Thyroid gland (tissue), 4 donors: ENCODE results near the gene SLC35F3. TPM values are rescaled to one million over a fixed set of nuclear protein-coding genes. Genes with fewer than 3 reads are reported as not detected.
"Not testable (repeated sequence)": the region's sequence is repeated elsewhere in the genome, so short reads cannot be mapped to it uniquely, and the experiment has no call there.

Experiments
- DNase-seq, 2 donors: peaks; one replicate each; pipeline ENCODE4 v3.0.0-alpha.2; 2019
- H3K27ac ChIP-seq, 3 donors: fragments of 200-600 bp; sonication (generic); 1 replicate in 2 of 3; 2 replicates in 1 of 3; pipeline ENCODE4 v1.5.1; 2016 to 2019; ENCODE audit warnings: mild to moderate bottlenecking in 1 of 3, moderate library complexity in 1 of 3
- H3K27me3 ChIP-seq: fragments of 200-600 bp; sonication (generic); one replicate; pipeline ENCODE4 v1.5.1; 2019
- H3K36me3 ChIP-seq, 2 donors: fragments of 200-600 bp; sonication (generic); one replicate each; pipeline ENCODE4 v1.5.1; 2016 to 2019
- H3K4me1 ChIP-seq, 2 donors: fragments of 200-600 bp; sonication (generic); one replicate each; pipeline ENCODE4 v1.5.1; 2017 to 2019
- H3K4me3 ChIP-seq, 3 donors: fragments of 200-600 bp; sonication (generic); replicated peaks in 1 of 3; 1 replicate in 2 of 3; 2 replicates in 1 of 3; pipeline ENCODE4 v1.5.1; 2016; ENCODE audit warnings: mild to moderate bottlenecking in 1 of 3
- H3K9me3 ChIP-seq: fragments of 200-600 bp; sonication (generic); one replicate; pipeline ENCODE4 v1.5.1; 2017
- CTCF ChIP-seq, 6 experiments: fragments of 200-600 bp in 3 of 6; fragments of 450-650 bp in 3 of 6; sonication (generic) in 3 of 6; IDR thresholded peaks; one replicate each; pipeline ENCODE4 v1.5.1; 2016 to 2019; ENCODE audit warnings: antibody characterized with exemption in 6 of 6, mild to moderate bottlenecking in 2 of 6, inconsistent platforms in 1 of 6, moderate library complexity in 1 of 6
- POLR2A ChIP-seq, 2 donors: fragments of 450-650 bp; IDR thresholded peaks; one replicate each; pipeline ENCODE4 v1.6.1; 2017; ENCODE audit warnings: antibody characterized with exemption in 2 of 2, mild to moderate bottlenecking in 2 of 2, moderate library complexity in 1 of 2
- WGBS, 2 donors: methylation state at CpG; one replicate each; pipeline ENCODE4 v1.1.5; 2017; 5-methylcytosine and 5-hydroxymethylcytosine counted together
- intact Hi-C: fragments of 100-400 bp; cut with DNase I; formaldehyde crosslinking; loops from one replicate; pipeline ENCODE4 v1.15.1; 2023
- total RNA-seq, 4 donors: library from RNA; depleted of rRNA; stranded (reverse); fragments of >200 nt; gene quantifications; one replicate each; pipeline ENCODE4 v1.2.3, GENCODE V29; 2016

The SLC35F3 gene
- total RNA-seq, 4 donors from 2014 or later, result 0.89 to 1.9 (median 1.5) TPM; not detected in 1

DNA sequence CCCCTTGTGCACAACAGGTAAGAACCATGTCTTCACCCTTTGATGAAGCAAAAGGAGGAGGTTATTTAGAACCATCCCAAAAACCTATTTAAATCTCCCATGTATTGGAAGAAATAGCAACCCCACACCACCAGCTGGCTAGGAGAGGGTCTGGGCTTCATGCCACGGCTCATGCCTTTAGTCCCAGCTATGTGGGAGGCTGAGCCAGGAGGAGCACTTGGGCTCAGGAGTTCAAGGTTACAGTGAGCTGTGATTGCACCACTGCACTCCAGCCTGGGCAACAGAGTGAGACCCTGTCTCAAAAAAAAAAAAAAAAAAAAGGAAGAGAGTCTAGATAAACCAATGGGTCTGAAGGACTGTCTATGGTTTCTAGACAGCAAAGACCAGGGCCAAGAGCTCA, 270.9 kb downstream of the SLC35F3 start:
- Histone ChIP-seq H3K27ac (no peak overlapping the region), H3K27me3 (no peaks in the 10 kb centered on the region), H3K36me3 (no peaks in the 10 kb centered on the region), H3K4me1 (peaks cover 0 to 3% of the 10 kb centered on the region in 2 donors), H3K4me3 (no peak overlapping the region), H3K9me3 (no peaks in the 10 kb centered on the region)
- no peak for DNase-seq
- intact Hi-C loops, result no loop called here
- WGBS, 2 donors, result 64 to 75% methylated on average over 1 of the region's 1 CpG
- TF ChIP-seq POLR2A (IDR thresholded peaks at IDR 0.05) (no peak), CTCF (IDR thresholded peaks at IDR 0.05) (no peak)

GRCh38 chr1:234176000-234176399, 271.5 kb downstream of the SLC35F3 start:
- 34 to 55% methylated on average over 3 of the region's 3 CpGs for WGBS, 2 donors
- Histone ChIP-seq H3K4me1 (peaks cover 0 to 3% of the 10 kb centered on the region in 2 donors), H3K4me3 (no peak overlapping the region), H3K27me3 (no peaks in the 10 kb centered on the region), H3K9me3 (no peaks in the 10 kb centered on the region), H3K36me3 (no peaks in the 10 kb centered on the region), H3K27ac (no peak overlapping the region)
- DNase-seq, result peak; percentile 59 to 70
- intact Hi-C loops, result no loop called here
- TF ChIP-seq CTCF (IDR thresholded peaks at IDR 0.05), result no peak

DNA sequence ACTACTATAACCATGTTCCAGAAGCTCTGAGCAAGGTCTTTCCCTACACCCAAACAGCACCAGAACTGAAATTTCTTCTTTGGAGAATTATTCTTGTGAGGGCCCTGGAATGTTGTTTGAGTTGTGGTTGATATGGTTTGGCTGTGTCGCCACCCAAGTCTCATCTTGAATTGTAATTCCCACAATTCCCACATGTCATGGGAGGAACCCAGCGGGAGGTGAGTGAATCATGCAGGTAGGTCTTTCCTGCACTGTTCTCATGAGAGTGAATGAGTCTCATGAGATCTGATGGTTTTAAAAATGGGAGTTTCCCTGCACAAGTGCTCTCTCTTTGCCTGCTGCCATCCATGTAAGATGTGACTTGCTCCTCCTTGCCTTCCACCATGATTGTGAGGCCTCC, 272.4 kb downstream of the SLC35F3 start:
- DNase-seq, H3K27me3 ChIP-seq, H3K36me3 ChIP-seq, H3K4me1 ChIP-seq, H3K4me3 ChIP-seq, H3K9me3 ChIP-seq, intact Hi-C loops, H3K27ac ChIP-seq: not testable (repeated sequence)
- WGBS, 2 donors, result 82 to 96% methylated on average over 2 of the region's 2 CpGs

DNA sequence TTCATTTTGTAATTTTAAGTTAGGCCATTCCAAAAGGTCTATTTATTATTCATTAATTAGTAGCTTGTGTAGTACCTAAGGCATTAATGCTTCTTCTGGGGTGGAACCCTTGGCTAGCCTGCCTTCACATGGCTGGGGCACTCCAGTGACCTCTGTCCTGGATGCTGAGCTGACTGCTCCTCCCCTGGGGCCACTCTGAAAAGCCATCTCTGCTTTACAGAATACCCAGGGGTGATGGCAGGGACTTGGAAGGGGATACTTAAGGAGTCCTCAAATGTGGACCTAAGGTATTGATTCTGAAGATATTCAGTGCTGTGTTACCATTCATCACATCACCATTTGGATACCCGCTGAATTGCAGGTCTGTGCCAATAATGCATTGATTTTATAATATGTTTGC, 281.0 kb downstream of the SLC35F3 start:
- no peak overlapping the region for H3K27ac ChIP-seq
- DNase-seq, result no peak
- no peaks in the 10 kb centered on the region for H3K36me3 ChIP-seq
- intact Hi-C loops, result no loop called here
- H3K27me3 ChIP-seq, result no peaks in the 10 kb centered on the region
- TF ChIP-seq CTCF (IDR thresholded peaks at IDR 0.05) (no peak), POLR2A (IDR thresholded peaks at IDR 0.05) (no peak)
- no peaks in the 10 kb centered on the region for H3K4me1 ChIP-seq
- WGBS, 2 donors, result 97 to 98% methylated on average over 1 of the region's 1 CpG
- H3K4me3 ChIP-seq, result no peak overlapping the region
- H3K9me3 ChIP-seq, result no peaks in the 10 kb centered on the region

DNA sequence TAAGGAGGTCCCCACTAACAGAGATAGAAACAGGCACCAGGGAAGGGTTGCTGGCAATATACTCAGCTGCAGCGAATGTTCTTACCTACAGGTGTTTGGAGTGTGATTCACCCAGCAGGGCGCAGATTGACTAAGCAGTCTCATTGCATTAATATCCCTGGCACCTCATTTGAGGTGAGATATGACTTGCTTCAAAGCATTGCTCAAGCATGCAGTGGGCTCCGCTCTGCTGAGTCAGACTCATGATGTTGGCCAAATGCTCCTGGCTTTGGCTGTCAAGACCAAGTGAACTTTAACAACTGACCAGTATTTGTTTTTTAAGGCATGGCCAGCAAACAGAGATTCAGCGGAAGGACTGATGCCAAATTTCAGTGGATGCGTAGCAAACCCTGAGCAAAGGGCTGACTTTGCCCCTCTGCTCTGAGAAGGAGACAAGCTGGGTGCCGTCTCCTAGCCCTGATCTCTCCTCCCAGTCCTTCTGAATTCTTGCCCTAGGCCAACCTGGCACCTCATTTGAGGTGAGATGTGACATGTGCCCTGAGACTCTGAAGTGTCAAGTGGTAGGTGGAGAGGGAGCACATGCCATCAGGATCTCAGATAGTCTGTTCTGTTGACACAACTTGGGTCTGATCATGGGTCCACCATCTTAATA, 281.7 kb downstream of the SLC35F3 start:
- intact Hi-C loops, result no loop called here
- no peak overlapping the region for H3K27ac ChIP-seq
- H3K9me3 ChIP-seq, result no peaks in the 10 kb centered on the region
- H3K27me3 ChIP-seq, result no peaks in the 10 kb centered on the region
- DNase-seq, result no peak
- H3K36me3 ChIP-seq, result no peaks in the 10 kb centered on the region
- 82 to 90% methylated on average over 6 of the region's 6 CpGs for WGBS, 2 donors
- no peak for TF ChIP-seq CTCF (IDR thresholded peaks at IDR 0.05)
- no peak for TF ChIP-seq POLR2A (IDR thresholded peaks at IDR 0.05)
- H3K4me3 ChIP-seq, result no peak overlapping the region
- no peaks in the 10 kb centered on the region for H3K4me1 ChIP-seq

DNA sequence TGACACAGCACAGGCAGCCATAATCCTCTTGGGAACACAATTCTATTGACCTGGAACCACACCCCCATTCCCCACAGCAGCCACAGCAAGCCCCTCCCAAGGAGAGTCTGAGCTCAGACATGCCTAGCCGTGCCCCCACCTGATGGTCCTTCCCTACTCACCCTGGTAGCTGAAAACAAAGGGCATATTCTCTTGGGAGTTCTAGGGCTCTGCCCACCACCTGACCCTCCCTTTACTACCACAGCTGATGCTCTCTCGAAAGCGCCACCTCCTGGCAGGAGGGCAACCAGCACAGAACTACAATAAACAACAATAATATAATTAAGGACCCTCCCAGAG, 283.9 kb downstream of the SLC35F3 start:
- Histone ChIP-seq H3K4me3 (no peak overlapping the region), H3K9me3 (no peaks in the 10 kb centered on the region), H3K4me1 (no peaks in the 10 kb centered on the region), H3K27me3 (no peaks in the 10 kb centered on the region), H3K27ac (no peak overlapping the region), H3K36me3 (no peaks in the 10 kb centered on the region)
- WGBS, 2 donors, result 42 to 50% methylated on average over 3 of the region's 3 CpGs
- TF ChIP-seq POLR2A (IDR thresholded peaks at IDR 0.05) (no peak), CTCF (IDR thresholded peaks at IDR 0.05) (no peak)
- intact Hi-C loops, result no loop called here
- no peak for DNase-seq
